Coronary artery (tissue), 2 donors: ENCODE measurements around the gene CNPY1.

Experiments
- DNase-seq: peaks from one replicate; pipeline ENCODE4 v3.0.0-alpha.2; 2017; ENCODE audit warnings: low spot score
- H3K27ac ChIP-seq, 2 donors: fragments of 200-600 bp; sonication (generic); one replicate each; pipeline ENCODE4 v1.5.1; 2016 to 2019
- H3K4me3 ChIP-seq: fragments of 200-600 bp; sonication (generic); 2 replicates; pipeline ENCODE4 v1.5.1; 2016; ENCODE audit warnings: mild to moderate bottlenecking, moderate library complexity
- CTCF ChIP-seq: fragments of 200-600 bp; sonication (generic); IDR thresholded peaks from one replicate; pipeline ENCODE4 v1.5.1; 2019; ENCODE audit warnings: antibody characterized with exemption

The CNPY1 gene

GRCh38 chr7:155464948-155465739 lies 81.2 kb downstream of the CNPY1 start:
- DNase-seq: no peak
- no peak overlapping the region for H3K27ac ChIP-seq
- no peak for TF ChIP-seq CTCF
- H3K4me3 ChIP-seq: no peak overlapping the region

GRCh38 chr7:155464183-155464582 lies 82.2 kb downstream of the CNPY1 start:
- TF ChIP-seq CTCF: no peak
- no peak for DNase-seq
- no peak overlapping the region for H3K4me3 ChIP-seq

GRCh38 chr7:155463114-155463811 lies 83.1 kb downstream of the CNPY1 start:
- Histone ChIP-seq H3K4me3 (no peak overlapping the region), H3K27ac (no peak overlapping the region)
- DNase-seq: no peak
- TF ChIP-seq CTCF: no peak

More at GRCh38 chr7:155464183-155464582, 82.2 kb downstream of the CNPY1 start:
- H3K27ac ChIP-seq: no peak overlapping the region

GRCh38 chr7:155462163-155462735 lies 84.1 kb downstream of the CNPY1 start:
- DNase-seq: no peak
- Histone ChIP-seq H3K4me3 (no peak overlapping the region), H3K27ac (no peak overlapping the region)
- no peak for TF ChIP-seq CTCF

DNA sequence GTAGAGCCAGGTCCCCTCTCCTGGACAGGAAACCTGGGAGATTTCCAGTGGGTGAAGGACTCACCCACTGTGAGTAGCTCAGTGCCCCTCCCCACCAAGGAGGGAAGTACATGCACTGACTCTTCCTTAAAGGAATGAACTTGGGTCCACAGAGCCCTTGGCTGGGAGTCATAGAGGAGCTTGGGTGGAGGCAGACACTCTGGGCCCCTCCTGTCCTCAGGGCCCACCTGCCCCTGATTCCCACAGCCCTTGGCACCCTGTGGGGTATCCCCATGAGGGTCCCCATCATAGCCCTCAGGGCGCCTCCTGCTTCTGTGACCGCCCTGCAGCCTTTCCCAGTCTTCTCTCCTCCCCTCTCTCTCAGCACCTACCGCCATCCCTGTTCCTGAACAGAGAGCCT lies 84.7 kb downstream of the CNPY1 start:
- Histone ChIP-seq H3K4me3 (no peak overlapping the region), H3K27ac (no peak overlapping the region)
- DNase-seq: no peak
- TF ChIP-seq CTCF: no peak

DNA sequence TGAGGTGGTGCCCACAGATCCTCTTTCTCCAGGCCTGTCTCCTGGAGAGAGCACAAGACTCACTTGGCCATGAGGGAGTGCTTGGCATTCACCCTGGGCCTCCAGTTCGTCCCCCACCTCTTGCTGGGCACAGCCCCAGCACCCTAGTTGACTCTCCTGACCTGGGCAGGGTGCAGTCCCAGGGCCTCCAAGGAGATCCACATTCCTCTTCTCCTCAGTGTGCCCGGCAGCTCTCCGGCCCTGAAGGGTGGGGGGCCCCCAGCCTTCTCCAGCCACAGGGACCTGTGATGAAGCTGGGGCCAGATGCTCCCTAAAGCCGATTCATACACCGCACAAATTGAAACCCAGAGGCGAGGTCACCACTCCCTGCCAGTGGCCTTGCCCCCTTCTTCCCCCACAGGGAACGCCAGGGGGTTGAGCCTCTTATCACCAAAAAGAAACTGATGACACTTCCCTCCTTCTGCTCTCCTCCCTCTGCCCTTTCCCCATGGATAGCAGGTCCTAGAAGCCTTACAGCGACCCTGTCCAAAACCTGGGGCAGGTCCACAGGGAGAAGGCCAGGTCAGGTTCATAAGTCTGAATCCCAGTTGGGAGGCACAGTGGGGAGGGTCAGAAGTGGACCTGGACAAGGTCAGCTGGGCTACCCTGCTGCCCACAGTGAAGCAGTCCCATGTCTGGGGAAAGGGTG lies 85.3 kb downstream of the CNPY1 start:
- H3K27ac ChIP-seq: no peak overlapping the region
- no peak for DNase-seq
- no peak overlapping the region for H3K4me3 ChIP-seq
- no peak for TF ChIP-seq CTCF
